HTERT RPE-1 (cell line): ENCODE results near the gene SEPTIN1.
"Not testable (repeated sequence)": the region's sequence is repeated elsewhere in the genome, so short reads cannot be mapped to it uniquely, and the experiment has no call there.

ENCODE experiments used
- in situ Hi-C: fragments of 300-500 bp; cut with MboI; formaldehyde crosslinking; loops from 4 replicates; pipeline ENCODE4 v1.14.3; 2020; ENCODE audit warnings: low sequenced_read_pairs

The SEPTIN1 gene

GRCh38 chr16:30358577-30358936 lies 23.8 kb downstream of the SEPTIN1 start:
- in situ Hi-C loops, result no loop called here

- in situ Hi-C loops, result no loop called here
These were observed 24.4 kb downstream of the SEPTIN1 start for GRCh38 chr16:30357715-30358576.

- in situ Hi-C loops, result no loop called here
These were observed 25.2 kb downstream of the SEPTIN1 start for GRCh38 chr16:30357085-30357714.

GRCh38 chr16:30356401-30357084 lies 25.8 kb downstream of the SEPTIN1 start:
- in situ Hi-C loops, result no loop called here

- in situ Hi-C loops, result no loop called here
These were observed 26.4 kb downstream of the SEPTIN1 start for GRCh38 chr16:30355954-30356308.

- in situ Hi-C loops, result no loop called here
These were observed 27.0 kb downstream of the SEPTIN1 start, which contains the start of gene CD2BP2 for GRCh38 chr16:30355144-30355953. Gene CD2BP2 (minus strand): TSS chr16:30355308. CDS start chr16:30354681, 627 bp downstream.

GRCh38 chr16:30354423-30355143 lies 27.8 kb downstream of the SEPTIN1 start:
- in situ Hi-C loops, result no loop called here

GRCh38 chr16:30353438-30354129 lies 28.8 kb downstream of the SEPTIN1 start:
- in situ Hi-C loops, result no loop called here

GRCh38 chr16:30352488-30353401 lies 29.6 kb downstream of the SEPTIN1 start:
- in situ Hi-C loops, result no loop called here

- in situ Hi-C loops, result no loop called here
These were observed 30.6 kb downstream of the SEPTIN1 start for GRCh38 chr16:30351586-30352419.

GRCh38 chr16:30351001-30351441 lies 31.3 kb downstream of the SEPTIN1 start:
- in situ Hi-C loops, result no loop called here

- in situ Hi-C loops, result no loop called here
These were observed 32.1 kb downstream of the SEPTIN1 start for GRCh38 chr16:30350134-30350871.

- in situ Hi-C loops, result no loop called here
These were observed 32.7 kb downstream of the SEPTIN1 start for GRCh38 chr16:30349675-30350074.

GRCh38 chr16:30348929-30349328 lies 33.4 kb downstream of the SEPTIN1 start:
- in situ Hi-C loops, result no loop called here

GRCh38 chr16:30348113-30348512 lies 34.2 kb downstream of the SEPTIN1 start:
- in situ Hi-C loops, result no loop called here

GRCh38 chr16:30346286-30346685 lies 36.1 kb downstream of the SEPTIN1 start:
- in situ Hi-C loops, result no loop called here

GRCh38 chr16:30343491-30343820 lies 38.9 kb downstream of the SEPTIN1 start:
- in situ Hi-C loops, result not testable (repeated sequence)
